ENCODE data around the gene SERINC5.
"Not testable (repeated sequence)": the region's sequence is repeated elsewhere in the genome, so short reads cannot be mapped to it uniquely, and the experiment has no call there.

SERINC5 gene

GRCh38 chr5:80156156-80156555 is 99.7 kb downstream of the SERINC5 start:
- Histone ChIP-seq H3K4me1 (peaks cover 6% of the 10 kb centered on the region), H3K4me3 (ENCODE audit: low read depth, low read length) (no peak overlapping the region), H3K27me3 (no peaks in the 10 kb centered on the region), H3K36me3 (peaks cover 25% of the 10 kb centered on the region), H3K9me3 (no peaks in the 10 kb centered on the region)
- DNase-seq = no peak
- no peak for TF ChIP-seq CTCF (IDR thresholded peaks at IDR 0.05; ENCODE audit: low read depth, low read length)

DNA sequence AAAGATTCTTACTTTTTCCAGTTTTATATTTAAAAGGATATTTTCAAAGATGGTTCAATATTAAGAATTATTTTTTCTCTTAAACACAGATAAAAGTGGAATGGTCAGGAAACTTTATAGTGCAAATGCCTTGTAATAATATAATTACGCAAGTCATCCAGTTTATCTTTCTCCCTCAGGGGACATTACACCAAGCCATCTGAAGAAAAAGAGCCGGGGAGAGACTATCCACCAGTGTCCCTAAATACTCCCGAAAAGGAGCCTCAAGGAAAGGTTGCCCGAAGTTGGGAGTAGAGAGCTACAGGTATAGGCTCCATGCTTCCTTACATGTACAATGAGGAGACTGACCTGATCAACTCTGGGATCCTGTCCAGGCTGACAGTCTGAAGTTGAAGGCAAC is 101.1 kb downstream of the SERINC5 start:
- Histone ChIP-seq H3K4me3 (ENCODE audit: low read depth, low read length) (no peak overlapping the region), H3K4me1 (peaks cover 9% of the 10 kb centered on the region), H3K9me3 (no peaks in the 10 kb centered on the region), H3K27me3 (no peaks in the 10 kb centered on the region), H3K36me3 (peaks cover 27% of the 10 kb centered on the region)
- DNase-seq = no peak
- no peak for TF ChIP-seq CTCF (IDR thresholded peaks at IDR 0.05; ENCODE audit: low read depth, low read length)

- H3K27me3 ChIP-seq; DNase-seq; H3K9me3 ChIP-seq; H3K4me3 ChIP-seq (ENCODE audit: low read depth, low read length): not testable (repeated sequence)
- peaks cover 24% of the 10 kb centered on the region for H3K36me3 ChIP-seq
- H3K4me1 ChIP-seq = peaks cover 13% of the 10 kb centered on the region
Observed at GRCh38 chr5:80154289-80154688, 101.6 kb downstream of the SERINC5 start.

GRCh38 chr5:80153586-80154126 is 102.2 kb downstream of the SERINC5 start:
- no peak for DNase-seq
- Histone ChIP-seq H3K27me3 (no peaks in the 10 kb centered on the region), H3K4me3 (ENCODE audit: low read depth, low read length) (no peak overlapping the region), H3K4me1 (peaks cover 13% of the 10 kb centered on the region), H3K9me3 (no peaks in the 10 kb centered on the region), H3K36me3 (peaks cover 20% of the 10 kb centered on the region)
- TF ChIP-seq CTCF (IDR thresholded peaks at IDR 0.05; ENCODE audit: low read depth, low read length) = no peak

GRCh38 chr5:80152778-80153177 is 103.1 kb downstream of the SERINC5 start:
- Histone ChIP-seq H3K36me3 (peaks cover 13% of the 10 kb centered on the region), H3K4me3 (ENCODE audit: low read depth, low read length) (no peak overlapping the region), H3K9me3 (no peaks in the 10 kb centered on the region), H3K4me1 (peaks cover 13% of the 10 kb centered on the region), H3K27me3 (no peaks in the 10 kb centered on the region)
- DNase-seq = no peak
- TF ChIP-seq CTCF (IDR thresholded peaks at IDR 0.05; ENCODE audit: low read depth, low read length) = no peak

GRCh38 chr5:80151890-80152289 is 104.0 kb downstream of the SERINC5 start:
- H3K27me3 ChIP-seq = no peaks in the 10 kb centered on the region
- H3K4me3 ChIP-seq (ENCODE audit: low read depth, low read length) = no peak overlapping the region
- peaks cover 13% of the 10 kb centered on the region for H3K36me3 ChIP-seq
- no peak for DNase-seq
- H3K4me1 ChIP-seq = peaks cover 13% of the 10 kb centered on the region
- no peaks in the 10 kb centered on the region for H3K9me3 ChIP-seq
- TF ChIP-seq CTCF (IDR thresholded peaks at IDR 0.05; ENCODE audit: low read depth, low read length) = no peak

DNA sequence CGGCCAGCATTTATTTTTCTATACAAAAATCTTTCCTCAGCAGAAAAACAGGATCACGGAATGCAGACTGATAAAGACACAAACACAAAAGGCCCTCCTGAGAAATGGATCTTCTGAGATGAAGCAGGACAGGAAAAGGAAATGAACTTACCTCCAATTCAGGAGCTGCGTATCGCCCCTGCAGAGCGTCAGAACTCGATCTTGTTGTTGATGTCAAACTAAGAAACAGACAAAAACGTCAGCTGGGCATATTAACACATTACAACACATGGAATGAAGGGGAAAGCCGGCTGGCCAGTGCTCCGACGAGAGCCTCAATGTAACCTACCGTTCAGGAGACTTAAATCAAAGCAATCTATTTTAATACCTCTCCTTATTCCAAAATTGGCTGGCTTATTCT is 105.1 kb downstream of the SERINC5 start:
- peaks cover 12% of the 10 kb centered on the region for H3K36me3 ChIP-seq
- TF ChIP-seq CTCF (IDR thresholded peaks at IDR 0.05; ENCODE audit: low read depth, low read length) = no peak
- H3K4me1 ChIP-seq = peaks cover 13% of the 10 kb centered on the region
- H3K27me3 ChIP-seq = no peaks in the 10 kb centered on the region
- H3K9me3 ChIP-seq = no peaks in the 10 kb centered on the region
- no peak overlapping the region for H3K4me3 ChIP-seq (ENCODE audit: low read depth, low read length)
- no peak for DNase-seq
